Mammary epithelial cell (primary cell): ENCODE measurements around the gene RPL7A.
"Not testable (repeated sequence)": the region's sequence is repeated elsewhere in the genome, so short reads cannot be mapped to it uniquely, and the experiment has no call there.

ENCODE experiments used
- EZH2 ChIP-seq: IDR thresholded peaks from 2 replicates; pipeline ENCODE4 v1.6.1; 2012; ENCODE audit warnings: low read length, inconsistent platforms, borderline replicate concordance
- TF ChIP-seq, protein P1 (sequence below), 2 donors: IDR thresholded peaks in 1 of 2; conservative IDR thresholded peaks in 1 of 2; 2 replicates each; pipeline ENCODE4 v1.5.1; 2011 to 2012; ENCODE audit warnings: inconsistent platforms in 2 of 2, low read length in 2 of 2, mild to moderate bottlenecking in 2 of 2, control low read depth in 1 of 2, low read depth in 1 of 2; ENCODE audit not compliant: insufficient read depth in 1 of 2; ENCODE audit errors: extremely low read depth in 1 of 2

- TF ChIP-seq, protein P1, sequence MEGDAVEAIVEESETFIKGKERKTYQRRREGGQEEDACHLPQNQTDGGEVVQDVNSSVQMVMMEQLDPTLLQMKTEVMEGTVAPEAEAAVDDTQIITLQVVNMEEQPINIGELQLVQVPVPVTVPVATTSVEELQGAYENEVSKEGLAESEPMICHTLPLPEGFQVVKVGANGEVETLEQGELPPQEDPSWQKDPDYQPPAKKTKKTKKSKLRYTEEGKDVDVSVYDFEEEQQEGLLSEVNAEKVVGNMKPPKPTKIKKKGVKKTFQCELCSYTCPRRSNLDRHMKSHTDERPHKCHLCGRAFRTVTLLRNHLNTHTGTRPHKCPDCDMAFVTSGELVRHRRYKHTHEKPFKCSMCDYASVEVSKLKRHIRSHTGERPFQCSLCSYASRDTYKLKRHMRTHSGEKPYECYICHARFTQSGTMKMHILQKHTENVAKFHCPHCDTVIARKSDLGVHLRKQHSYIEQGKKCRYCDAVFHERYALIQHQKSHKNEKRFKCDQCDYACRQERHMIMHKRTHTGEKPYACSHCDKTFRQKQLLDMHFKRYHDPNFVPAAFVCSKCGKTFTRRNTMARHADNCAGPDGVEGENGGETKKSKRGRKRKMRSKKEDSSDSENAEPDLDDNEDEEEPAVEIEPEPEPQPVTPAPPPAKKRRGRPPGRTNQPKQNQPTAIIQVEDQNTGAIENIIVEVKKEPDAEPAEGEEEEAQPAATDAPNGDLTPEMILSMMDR (conservative IDR thresholded peaks at IDR 0.05 in 1 of 2, IDR thresholded peaks at IDR 0.05 in 1 of 2; ENCODE audit: extremely low read depth in 1 of 2, insufficient read depth in 1 of 2, low read depth in 1 of 2, low read length in 2 of 2), result not testable (repeated sequence)
- TF ChIP-seq EZH2, result not testable (repeated sequence)
Observed at GRCh38 chr9:133392308-133392707, 44.3 kb downstream of the RPL7A start.
